T-helper 17 cell (primary cell): Measurements from ENCODE around the gene GCHFR. TPM values are rescaled to one million over a fixed set of nuclear protein-coding genes. Genes with fewer than 3 reads are reported as not detected.
A peak's percentile ranks its signal among the peaks of the same experiment; 100 is the strongest.

ENCODE experiments used
- ATAC-seq: fragments of 150-1000 bp; cut with Tn5 transposase; 2 replicates; pipeline ENCODE4 v1.10.0; 2021; ENCODE audit warnings: mild to moderate bottlenecking, moderate library complexity
- DNase-seq, 3 donors: peaks; one replicate each; pipeline versions ENCODE4 v3.0.0 to v3.0.0-alpha.2; 2020 to 2021
- H3K9me3 ChIP-seq: one replicate; pipeline ENCODE4 v1.7.0; 2013; ENCODE audit warnings: low read length, mild to moderate bottlenecking; ENCODE audit not compliant: control insufficient read depth, poor library complexity, severe bottlenecking
- H3K27ac Mint-ChIP-seq: one replicate; pipeline ENCODE4 v1.8.0; 2022; ENCODE audit warnings: mild to moderate bottlenecking, moderate library complexity, mixed read lengths
- H3K27me3 Mint-ChIP-seq: one replicate; pipeline ENCODE4 v1.8.0; 2022; ENCODE audit warnings: mixed read lengths
- H3K36me3 Mint-ChIP-seq: one replicate; pipeline ENCODE4 v1.8.0; 2022; ENCODE audit warnings: low read depth, mixed read lengths
- H3K4me1 Mint-ChIP-seq: one replicate; pipeline ENCODE4 v1.8.0; 2022; ENCODE audit warnings: mild to moderate bottlenecking, mixed read lengths
- H3K4me3 Mint-ChIP-seq: one replicate; pipeline ENCODE4 v1.8.0; 2022; ENCODE audit warnings: mild to moderate bottlenecking, moderate library complexity, mixed read lengths
- total RNA-seq, 4 donors: library from RNA in 2 of 4; stranded (reverse) in 2 of 4; gene quantifications; one replicate each; pipeline ENCODE4 v1.2.3 and lab custom pipeline; 2022 to 2026

GCHFR gene
- 10 to 100 TPM; 16.4 to 20.5 TPM for total RNA-seq
- total RNA-seq (lab: John Stamatoyannopoulos, UW) = 9.4 to 12.7 reads per million in 2 donors

GRCh38 chr15:40763801-40764628 is at the start of gene GCHFR:
TSS of gene GCHFR (plus strand) at chr15:40764068. CDS start at chr15:40764181, 113 bp downstream.
- no peaks in the 10 kb centered on the region for H3K36me3 Mint-ChIP-seq
- H3K4me3 Mint-ChIP-seq = peak within 1 kb of the TSS; percentile 92
- no peaks in the 10 kb centered on the region for H3K9me3 ChIP-seq
- no peaks in the 10 kb centered on the region for H3K27me3 Mint-ChIP-seq
- H3K27ac Mint-ChIP-seq = peak within 1 kb of the TSS; percentile 95
- DNase-seq (peak; percentile 58 to 74 (median 73)), ATAC-seq (peak; percentile 66)
- peaks cover 15% of the 10 kb centered on the region for H3K4me1 Mint-ChIP-seq

GRCh38 chr15:40714144-40714543 is 49.7 kb upstream of the GCHFR start:
- DNase-seq (no peak), ATAC-seq (no peak)
- no peaks in the 10 kb centered on the region for H3K27me3 Mint-ChIP-seq
- H3K9me3 ChIP-seq = no peaks in the 10 kb centered on the region
- no peak overlapping the region for H3K27ac Mint-ChIP-seq
- H3K4me3 Mint-ChIP-seq = no peak overlapping the region
- H3K4me1 Mint-ChIP-seq = peaks cover 6% of the 10 kb centered on the region
- peaks cover 3% of the 10 kb centered on the region for H3K36me3 Mint-ChIP-seq

GRCh38 chr15:40716165-40716564 is 47.7 kb upstream of the GCHFR start:
- Mint-ChIP-seq H3K27ac (no peak overlapping the region), H3K4me3 (no peak overlapping the region), H3K4me1 (peaks cover 3% of the 10 kb centered on the region), H3K36me3 (no peaks in the 10 kb centered on the region), H3K27me3 (no peaks in the 10 kb centered on the region)
- H3K9me3 ChIP-seq = no peaks in the 10 kb centered on the region
- ATAC-seq = no peak
- DNase-seq = no peak

- H3K9me3 ChIP-seq = no peaks in the 10 kb centered on the region
- H3K27me3 Mint-ChIP-seq = no peaks in the 10 kb centered on the region
- H3K4me1 Mint-ChIP-seq = no peaks in the 10 kb centered on the region
- no peaks in the 10 kb centered on the region for H3K36me3 Mint-ChIP-seq
- DNase-seq (no peak), ATAC-seq (no peak)
- no peak overlapping the region for H3K4me3 Mint-ChIP-seq
- H3K27ac Mint-ChIP-seq = no peak overlapping the region
Measured at GRCh38 chr15:40721701-40722100, 42.2 kb upstream of the GCHFR start.

- no peaks in the 10 kb centered on the region for H3K9me3 ChIP-seq
- Mint-ChIP-seq H3K4me1 (no peaks in the 10 kb centered on the region), H3K4me3 (peak overlapping the region; percentile 59), H3K36me3 (no peaks in the 10 kb centered on the region), H3K27ac (no peak overlapping the region), H3K27me3 (no peaks in the 10 kb centered on the region)
- DNase-seq (no peak), ATAC-seq (no peak)
Measured at GRCh38 chr15:40722354-40722753, 41.5 kb upstream of the GCHFR start.

- Mint-ChIP-seq H3K27me3 (no peaks in the 10 kb centered on the region), H3K27ac (no peak overlapping the region), H3K36me3 (no peaks in the 10 kb centered on the region), H3K4me1 (no peaks in the 10 kb centered on the region), H3K4me3 (no peak overlapping the region)
- no peak for DNase-seq
- no peaks in the 10 kb centered on the region for H3K9me3 ChIP-seq
- ATAC-seq = no peak
Measured at GRCh38 chr15:40722934-40723333, 40.9 kb upstream of the GCHFR start.

- no peaks in the 10 kb centered on the region for H3K36me3 Mint-ChIP-seq
- no peaks in the 10 kb centered on the region for H3K4me1 Mint-ChIP-seq
- H3K27ac Mint-ChIP-seq = no peak overlapping the region
- no peaks in the 10 kb centered on the region for H3K9me3 ChIP-seq
- no peaks in the 10 kb centered on the region for H3K27me3 Mint-ChIP-seq
- ATAC-seq (no peak), DNase-seq (no peak)
- no peak overlapping the region for H3K4me3 Mint-ChIP-seq
Measured at GRCh38 chr15:40723919-40724318, 39.9 kb upstream of the GCHFR start.

- no peaks in the 10 kb centered on the region for H3K9me3 ChIP-seq
- H3K36me3 Mint-ChIP-seq = no peaks in the 10 kb centered on the region
- no peak overlapping the region for H3K4me3 Mint-ChIP-seq
- ATAC-seq = no peak
- no peaks in the 10 kb centered on the region for H3K27me3 Mint-ChIP-seq
- no peak overlapping the region for H3K27ac Mint-ChIP-seq
- DNase-seq = no peak
- no peaks in the 10 kb centered on the region for H3K4me1 Mint-ChIP-seq
Measured at GRCh38 chr15:40731034-40731433, 32.8 kb upstream of the GCHFR start.

GRCh38 chr15:40736575-40736974 is 27.3 kb upstream of the GCHFR start:
- ATAC-seq (no peak), DNase-seq (no peak)
- no peaks in the 10 kb centered on the region for H3K9me3 ChIP-seq
- H3K27me3 Mint-ChIP-seq = no peaks in the 10 kb centered on the region
- no peaks in the 10 kb centered on the region for H3K4me1 Mint-ChIP-seq
- H3K27ac Mint-ChIP-seq = no peak overlapping the region
- H3K4me3 Mint-ChIP-seq = no peak overlapping the region
- H3K36me3 Mint-ChIP-seq = no peaks in the 10 kb centered on the region

- Mint-ChIP-seq H3K36me3 (no peaks in the 10 kb centered on the region), H3K4me1 (no peaks in the 10 kb centered on the region), H3K27ac (no peak overlapping the region), H3K27me3 (no peaks in the 10 kb centered on the region), H3K4me3 (no peak overlapping the region)
- DNase-seq (no peak), ATAC-seq (no peak)
- no peaks in the 10 kb centered on the region for H3K9me3 ChIP-seq
Measured at GRCh38 chr15:40737048-40737447, 26.8 kb upstream of the GCHFR start.

GRCh38 chr15:40739047-40739446 is 24.8 kb upstream of the GCHFR start:
- H3K9me3 ChIP-seq = no peaks in the 10 kb centered on the region
- H3K27ac Mint-ChIP-seq = peak overlapping the region; percentile 14
- no peak for ATAC-seq
- H3K4me1 Mint-ChIP-seq = peaks cover 6% of the 10 kb centered on the region
- H3K36me3 Mint-ChIP-seq = no peaks in the 10 kb centered on the region
- no peaks in the 10 kb centered on the region for H3K27me3 Mint-ChIP-seq
- no peak for DNase-seq
- no peak overlapping the region for H3K4me3 Mint-ChIP-seq

- H3K27me3 Mint-ChIP-seq = no peaks in the 10 kb centered on the region
- peaks cover 8% of the 10 kb centered on the region for H3K4me1 Mint-ChIP-seq
- no peaks in the 10 kb centered on the region for H3K9me3 ChIP-seq
- ATAC-seq (no peak), DNase-seq (no peak)
- no peak overlapping the region for H3K27ac Mint-ChIP-seq
- no peak overlapping the region for H3K4me3 Mint-ChIP-seq
- no peaks in the 10 kb centered on the region for H3K36me3 Mint-ChIP-seq
Measured at GRCh38 chr15:40739854-40740253, 24.0 kb upstream of the GCHFR start.

GRCh38 chr15:40743485-40743901 is 20.4 kb upstream of the GCHFR start:
- H3K4me1 Mint-ChIP-seq = peaks cover 11% of the 10 kb centered on the region
- H3K27ac Mint-ChIP-seq = peak overlapping the region; percentile 87
- no peaks in the 10 kb centered on the region for H3K27me3 Mint-ChIP-seq
- peak overlapping the region; percentile 72 for H3K4me3 Mint-ChIP-seq
- peak; percentile 47 for ATAC-seq
- H3K9me3 ChIP-seq = no peaks in the 10 kb centered on the region
- no peak for DNase-seq
- H3K36me3 Mint-ChIP-seq = no peaks in the 10 kb centered on the region
